ENCODE data around the gene RNASEH2B.

The RNASEH2B gene

GRCh38 chr13:50905256-50905655 lies 4.3 kb upstream of the RNASEH2B start:
- no peak overlapping the region for H3K4me3 ChIP-seq (IDR thresholded peaks at IDR 0.05; ENCODE audit: insufficient read depth, low read depth, low read length)
- H3K4me2 ChIP-seq = no peak overlapping the region
- no peak overlapping the region for H3K9ac ChIP-seq
- H3K27ac ChIP-seq = no peak overlapping the region
- H3K36me3 ChIP-seq (ENCODE audit: insufficient read depth) = no peaks in the 10 kb centered on the region
- H3K4me1 ChIP-seq (ENCODE audit: low read depth, poor library complexity, severe bottlenecking) = peaks cover 12% of the 10 kb centered on the region
- no peak overlapping the region for H2AFZ ChIP-seq (ENCODE audit: low read depth)
- no peaks in the 10 kb centered on the region for H4K20me1 ChIP-seq (ENCODE audit: insufficient read depth)
- TF ChIP-seq CTCF (conservative IDR thresholded peaks at IDR 0.05; ENCODE audit: low read depth, low read length) = no peak
- H3K79me2 ChIP-seq (ENCODE audit: insufficient read depth, low read depth) = peaks cover 4% of the 10 kb centered on the region; the same call in 1 of the 2 replicates
- no peaks in the 10 kb centered on the region for H3K27me3 ChIP-seq (ENCODE audit: insufficient read depth, low read depth)

- Histone ChIP-seq H3K4me1 (ENCODE audit: low read depth, poor library complexity, severe bottlenecking) (peaks cover 23% of the 10 kb centered on the region), H3K4me3 (IDR thresholded peaks at IDR 0.05; ENCODE audit: insufficient read depth, low read depth, low read length) (no peak overlapping the region), H3K79me2 (ENCODE audit: insufficient read depth, low read depth) (peaks cover 28% of the 10 kb centered on the region; the same call in 1 of the 2 replicates), H3K27ac (no peak overlapping the region), H3K27me3 (ENCODE audit: insufficient read depth, low read depth) (no peaks in the 10 kb centered on the region), H3K4me2 (no peak overlapping the region), H3K36me3 (ENCODE audit: insufficient read depth) (no peaks in the 10 kb centered on the region), H4K20me1 (ENCODE audit: insufficient read depth) (no peaks in the 10 kb centered on the region), H2AFZ (ENCODE audit: low read depth) (no peak overlapping the region), H3K9ac (no peak overlapping the region)
- no peak for TF ChIP-seq CTCF (conservative IDR thresholded peaks at IDR 0.05; ENCODE audit: low read depth, low read length)
Observed at GRCh38 chr13:50907781-50908180, 1.8 kb upstream of the RNASEH2B start.

- H4K20me1 ChIP-seq (ENCODE audit: insufficient read depth) = no peaks in the 10 kb centered on the region
- H3K9ac ChIP-seq = no peak overlapping the region
- no peak overlapping the region for H3K4me2 ChIP-seq
- H3K27me3 ChIP-seq (ENCODE audit: insufficient read depth, low read depth) = no peaks in the 10 kb centered on the region
- no peak overlapping the region for H3K4me3 ChIP-seq (IDR thresholded peaks at IDR 0.05; ENCODE audit: insufficient read depth, low read depth, low read length)
- no peaks in the 10 kb centered on the region for H3K36me3 ChIP-seq (ENCODE audit: insufficient read depth)
- no peak for TF ChIP-seq CTCF (conservative IDR thresholded peaks at IDR 0.05; ENCODE audit: low read depth, low read length)
- H3K27ac ChIP-seq = no peak overlapping the region
- H3K79me2 ChIP-seq (ENCODE audit: insufficient read depth, low read depth) = peaks cover 34% of the 10 kb centered on the region; the same call in 1 of the 2 replicates
- H3K4me1 ChIP-seq (ENCODE audit: low read depth, poor library complexity, severe bottlenecking) = peaks cover 29% of the 10 kb centered on the region
- no peak overlapping the region for H2AFZ ChIP-seq (ENCODE audit: low read depth)
Observed at GRCh38 chr13:50908371-50908770, 1.2 kb upstream of the RNASEH2B start.

GRCh38 chr13:50910485-50910805 lies 854 bp downstream of the RNASEH2B start:
- Histone ChIP-seq H2AFZ (ENCODE audit: low read depth) (peak overlapping the region; percentile 87), H3K4me3 (IDR thresholded peaks at IDR 0.05; ENCODE audit: insufficient read depth, low read depth, low read length) (no peak overlapping the region), H3K9ac (peak overlapping the region; percentile 99), H3K36me3 (ENCODE audit: insufficient read depth) (no peaks in the 10 kb centered on the region), H3K4me1 (ENCODE audit: low read depth, poor library complexity, severe bottlenecking) (peaks cover 35% of the 10 kb centered on the region), H3K4me2 (peak overlapping the region; percentile 50), H3K27ac (peak overlapping the region; percentile 97), H4K20me1 (ENCODE audit: insufficient read depth) (no peaks in the 10 kb centered on the region), H3K79me2 (ENCODE audit: insufficient read depth, low read depth) (peaks cover 53% of the 10 kb centered on the region), H3K27me3 (ENCODE audit: insufficient read depth, low read depth) (no peaks in the 10 kb centered on the region)
- no peak for TF ChIP-seq CTCF (conservative IDR thresholded peaks at IDR 0.05; ENCODE audit: low read depth, low read length)
